Placental epithelial cell (primary cell): ENCODE measurements around the gene LYSMD1. TPM values are rescaled to one million over a fixed set of nuclear protein-coding genes. Genes with fewer than 3 reads are reported as not detected.

Source experiments
- total RNA-seq: library from RNA; depleted of rRNA; stranded (reverse); fragments of >200 nt; gene quantifications from 2 replicates; pipeline ENCODE4 v1.2.3, GENCODE V29; 2012

The LYSMD1 gene
- 11.0 and 16.1 TPM in 2 replicates for total RNA-seq

GRCh38 chr1:151165738-151166504 is at the start of gene LYSMD1, which contains the start of gene SCNM1:
Gene LYSMD1, minus strand, starts transcription at chr1:151165902. Its CDS starts 644 bp downstream, at chr1:151165258.
Gene SCNM1, plus strand, starts transcription at chr1:151166144. Its CDS starts 9 bp downstream, at chr1:151166153.

GRCh38 chr1:151198254-151199127 is 32.8 kb upstream of the LYSMD1 start, which contains the start of gene PIP5K1A:
Gene PIP5K1A, plus strand, starts transcription at chr1:151198552. Its CDS starts 445 bp downstream, at chr1:151198997.

DNA sequence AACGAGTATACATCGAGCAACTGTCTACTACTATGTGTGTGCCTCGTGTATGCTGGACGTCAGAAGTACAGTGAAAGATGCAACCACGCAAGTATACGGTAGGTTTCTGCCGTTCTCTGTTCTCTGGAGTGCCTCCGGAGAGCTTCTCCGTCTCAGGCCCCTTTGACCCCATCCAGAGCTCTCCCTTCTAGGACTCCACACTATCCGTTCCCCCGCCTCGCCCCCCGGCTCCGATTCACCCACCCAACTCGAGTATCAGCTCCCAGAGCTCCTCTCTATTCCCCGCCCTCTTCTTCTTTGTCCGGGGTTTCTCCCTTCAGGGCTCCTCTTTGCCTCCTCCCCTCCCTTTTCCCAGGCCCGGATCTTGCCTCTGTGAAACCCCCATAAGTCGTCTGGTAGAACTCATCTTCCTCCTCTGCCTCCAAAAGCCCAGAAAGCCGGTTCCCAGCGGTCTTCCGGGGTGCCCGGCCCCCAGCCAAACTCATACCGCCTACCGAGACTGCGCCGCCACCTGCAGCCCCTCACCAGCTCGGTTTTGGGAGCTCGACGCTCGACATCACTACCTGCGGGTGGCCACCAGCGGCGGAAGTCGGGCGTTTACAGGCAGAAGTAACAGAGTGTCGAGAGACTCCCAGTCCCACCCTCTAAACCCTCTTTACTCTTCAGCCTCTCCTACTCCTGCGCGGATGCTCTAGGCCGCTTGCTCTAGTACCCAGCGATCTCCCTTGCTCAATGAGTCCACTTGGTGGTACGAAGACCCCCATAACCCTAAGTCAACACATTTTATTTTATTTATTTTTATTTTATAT is 24.1 kb upstream of the LYSMD1 start, which contains the start of gene VPS72:
VPS72 (minus strand) TSS at position 561 of the 809 bp plus-strand sequence; CDS start at position 485, 76 bp downstream.

DNA sequence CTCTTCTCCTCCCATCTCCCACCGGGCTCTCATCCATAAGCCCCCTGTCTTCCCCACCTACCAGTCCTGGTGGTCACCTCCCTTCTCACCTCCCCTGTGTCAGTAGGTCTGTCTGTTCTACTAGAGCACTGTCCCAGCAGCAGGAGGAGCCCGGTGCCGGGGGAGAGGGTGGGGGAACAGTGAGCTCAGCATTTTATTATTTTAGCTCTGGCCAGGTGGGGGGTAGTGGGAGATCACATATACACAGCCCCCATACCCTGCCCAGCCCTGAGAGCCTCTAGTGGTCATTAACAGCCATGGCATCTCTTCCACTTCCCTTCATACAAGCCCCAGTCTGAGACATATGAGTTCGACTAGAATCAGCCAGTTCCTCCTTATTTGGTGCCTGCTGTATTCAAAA is 10.2 kb upstream of the LYSMD1 start, which contains the start of gene TMOD4:
TMOD4 (minus strand) TSS at position 119 of the 400 bp plus-strand sequence. CDS start 1,106 bp downstream, outside the sequence.

DNA sequence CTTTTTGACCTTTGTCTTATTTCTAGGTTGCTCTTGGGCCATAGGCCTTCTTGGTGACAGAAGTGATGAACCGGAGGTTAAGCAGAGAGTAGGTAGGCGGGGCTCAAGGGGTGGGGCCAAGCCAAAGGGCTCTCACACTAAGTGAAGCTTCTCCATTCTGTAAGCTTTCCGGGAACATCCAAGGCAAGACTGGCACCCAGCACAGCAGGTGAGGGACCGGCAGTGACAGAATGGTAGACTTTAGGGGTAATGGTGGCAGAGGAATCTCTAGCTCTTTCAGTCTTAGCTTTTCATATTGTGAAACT is 9.2 kb downstream of the LYSMD1 start, which contains the start of gene TNFAIP8L2:
TNFAIP8L2 (plus strand) TSS at position 135 of the 305 bp plus-strand sequence. CDS start 2,049 bp downstream, outside the sequence.

DNA sequence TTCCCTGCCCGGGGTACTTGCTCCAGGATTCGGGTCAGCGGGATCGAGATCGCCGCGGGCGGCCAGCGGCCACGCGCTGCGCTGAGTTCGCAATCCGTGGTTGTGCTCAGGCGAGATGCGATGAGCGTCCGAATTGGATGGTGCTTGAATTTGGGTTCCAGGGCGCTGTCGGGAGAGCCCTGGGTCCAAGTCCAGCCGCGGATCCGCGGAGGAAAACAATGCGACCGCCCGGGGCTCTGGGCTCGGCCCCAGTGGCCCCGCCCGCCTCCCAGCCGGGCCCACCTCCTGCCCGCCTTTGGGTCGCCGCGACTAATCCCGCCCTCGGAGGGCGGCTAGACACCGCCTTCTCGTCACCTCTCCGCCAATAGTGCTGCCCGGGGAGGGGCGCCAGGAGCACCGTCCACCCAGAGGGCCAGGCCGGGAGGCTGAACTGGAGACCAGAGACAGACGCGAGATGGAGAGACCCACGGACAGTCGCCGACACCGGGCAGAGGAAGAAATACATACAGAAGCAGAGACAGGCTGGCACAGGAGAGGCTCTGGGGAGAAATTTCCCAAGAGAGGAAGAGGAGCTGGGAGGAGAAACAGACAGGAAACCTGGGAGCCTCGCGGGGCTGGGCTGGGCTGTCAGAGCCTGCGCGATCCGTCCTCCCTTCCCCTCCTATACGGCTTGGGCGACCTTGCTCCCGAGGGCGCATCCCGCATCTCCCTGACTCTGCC is 19.1 kb downstream of the LYSMD1 start, which contains the start of gene SEMA6C:
SEMA6C (minus strand) TSS at position 220 of the 720 bp plus-strand sequence. CDS start 4,010 bp downstream, outside the sequence.

Other genes starting within 250 kb of the LYSMD1 start
- 45.4 and 57.7 TPM in 2 replicates for gene SETDB1, start 239.5 kb downstream of the LYSMD1 start, total RNA-seq
- 59.7 and 79.5 TPM in 2 replicates for gene CERS2, start 191.1 kb downstream of the LYSMD1 start, total RNA-seq
- 0.39 and 2.0 TPM in 2 replicates for gene ANXA9, start 183.6 kb downstream of the LYSMD1 start, total RNA-seq
- 10.6 and 11.0 TPM in 2 replicates for gene MINDY1, start 159.0 kb downstream of the LYSMD1 start, total RNA-seq
- 14.9 and 16.5 TPM in 2 replicates for gene PRUNE1, start 157.5 kb downstream of the LYSMD1 start, total RNA-seq
- 66.4 and 157 TPM in 2 replicates for gene BNIPL, start 129.3 kb downstream of the LYSMD1 start, total RNA-seq
- 3.1 and 3.9 TPM in 2 replicates for gene C1orf56, start 118.2 kb downstream of the LYSMD1 start, total RNA-seq
- 95.4 and 112 TPM in 2 replicates for gene CDC42SE1, start 106.3 kb downstream of the LYSMD1 start, total RNA-seq
- 8.0 and 9.8 TPM in 2 replicates for gene MLLT11, start 105.5 kb downstream of the LYSMD1 start, total RNA-seq
- 7.6 and 11.4 TPM in 2 replicates for gene GABPB2, start 95.1 kb downstream of the LYSMD1 start, total RNA-seq
- gene SEMA6C, start 19.3 kb downstream of the LYSMD1 start, total RNA-seq = 7.6 and 20.8 TPM in 2 replicates
- gene TNFAIP8L2, start 9.3 kb downstream of the LYSMD1 start, total RNA-seq = not detected in 2 replicates
- 29.1 and 41.6 TPM in 2 replicates for gene SCNM1, start 242 bp upstream of the LYSMD1 start, total RNA-seq
- gene TMOD4, start 10.1 kb upstream of the LYSMD1 start, total RNA-seq = not detected in 2 replicates
- gene VPS72, start 24.3 kb upstream of the LYSMD1 start, total RNA-seq = 40.4 and 51.0 TPM in 2 replicates
- 97.0 and 110 TPM in 2 replicates for gene PIP5K1A, start 32.6 kb upstream of the LYSMD1 start, total RNA-seq
- 173 and 181 TPM in 2 replicates for gene PSMD4, start 88.8 kb upstream of the LYSMD1 start, total RNA-seq
- gene ZNF687, start 116.4 kb upstream of the LYSMD1 start, total RNA-seq = 24.7 and 25.3 TPM in 2 replicates
- gene PI4KB, start 161.5 kb upstream of the LYSMD1 start, total RNA-seq = 76.3 and 101 TPM in 2 replicates
- gene RFX5, start 181.3 kb upstream of the LYSMD1 start, total RNA-seq = 72.2 and 78.5 TPM in 2 replicates
- gene SELENBP1, start 206.8 kb upstream of the LYSMD1 start, total RNA-seq = 2.0 and 5.9 TPM in 2 replicates
- gene PSMB4, start 233.7 kb upstream of the LYSMD1 start, total RNA-seq = 315 and 439 TPM in 2 replicates